ENCODE results near the gene ING2.

DNA sequence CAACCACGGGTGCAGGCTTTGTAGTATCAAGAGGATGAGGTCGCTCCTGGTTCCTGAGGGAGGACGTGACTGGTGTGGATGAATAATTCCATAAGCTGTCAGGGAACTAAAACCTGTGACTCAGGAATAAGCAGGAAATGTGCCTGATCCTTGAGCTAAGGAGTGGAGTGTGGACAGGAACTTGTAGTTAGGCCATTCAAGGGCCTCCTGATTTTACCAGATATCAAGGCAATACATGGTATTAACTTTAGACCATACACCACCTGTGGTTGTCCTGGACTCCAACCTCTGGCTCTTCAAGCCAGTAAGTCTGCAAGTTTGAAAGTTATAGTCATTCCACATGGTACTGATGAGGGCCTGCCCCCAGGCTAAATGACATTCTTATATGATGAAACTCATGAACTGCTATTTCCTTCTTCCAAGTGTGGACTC is 12.1 kb upstream of the ING2 start:
- no peak for TF ChIP-seq CTBP1 (IDR thresholded peaks at IDR 0.05; ENCODE audit: borderline replicate concordance)
- no peak for TF ChIP-seq ELF4 (IDR thresholded peaks at IDR 0.05)
- TF ChIP-seq FOXA1 (IDR thresholded peaks at IDR 0.05) = no peak
- no peak for TF ChIP-seq SP1 (IDR thresholded peaks at IDR 0.05)

Data from HEK293T (cell line).